Fibroblast of the aortic adventitia (primary cell): ENCODE results near the gene UPF3A. TPM values are rescaled to one million over a fixed set of nuclear protein-coding genes. Genes with fewer than 3 reads are reported as not detected.

Experiments
- DNase-seq: peaks from one replicate; pipeline ENCODE4 v3.0.0-alpha.2; 2010; ENCODE audit warnings: low read depth
- H3K4me3 ChIP-seq: 2 replicates; pipeline ENCODE4 v1.5.1; 2011; ENCODE audit warnings: low read depth, mild to moderate bottlenecking, control low read depth, low read length, moderate library complexity
- CTCF ChIP-seq: IDR thresholded peaks from 2 replicates; pipeline ENCODE4 v1.5.1; 2011; ENCODE audit warnings: mild to moderate bottlenecking, low read length, control low read depth, inconsistent platforms; ENCODE audit not compliant: insufficient read depth
- total RNA-seq: library from RNA; depleted of rRNA; stranded (reverse); fragments of >200 nt; gene quantifications from 2 replicates; pipeline ENCODE4 v1.2.3, GENCODE V29; 2012; ENCODE audit warnings: low replicate concordance

The UPF3A gene
- total RNA-seq, 1 donor = 32.1 TPM

DNA sequence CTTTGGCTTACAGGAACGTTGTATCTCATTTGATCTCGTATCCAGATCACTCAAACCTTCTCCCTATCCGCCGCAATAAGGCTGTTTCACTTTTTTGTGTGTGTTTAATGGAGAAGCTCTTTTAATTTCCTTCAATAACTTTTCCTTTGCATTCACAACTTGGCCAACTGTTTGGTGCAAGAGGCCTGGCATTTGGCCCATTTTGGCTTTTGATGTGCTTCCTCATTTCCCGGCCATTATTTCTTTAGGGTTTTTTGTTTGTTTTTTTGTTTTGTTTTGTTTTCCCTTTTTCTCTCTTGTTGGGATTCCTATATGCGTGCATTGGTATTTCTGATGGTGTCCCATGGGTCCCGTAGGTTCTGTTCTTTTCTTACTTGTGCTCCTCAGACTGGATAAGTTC is 6.1 kb upstream of the UPF3A start:
- DNase-seq = no peak
- no peak for TF ChIP-seq CTCF
- H3K4me3 ChIP-seq = no peak overlapping the region

DNA sequence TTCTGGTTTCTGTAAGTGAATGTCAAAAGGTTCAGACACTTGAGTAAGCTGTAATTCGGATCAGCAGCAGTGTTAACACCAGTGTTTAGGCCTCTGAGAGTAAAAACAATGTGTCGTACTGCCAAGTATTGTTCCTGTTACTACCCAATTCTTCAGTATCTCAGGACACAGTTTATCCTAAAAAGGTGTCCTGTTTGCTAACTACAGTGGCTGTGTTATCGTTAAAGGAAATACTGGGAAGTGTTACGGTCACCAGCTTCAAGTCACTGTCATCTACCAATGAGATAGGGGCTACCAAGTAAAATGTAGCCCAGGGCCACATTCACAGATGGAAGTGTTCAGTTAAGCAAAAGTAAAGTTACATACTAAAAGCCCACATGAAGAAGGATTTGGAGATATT is 2.3 kb upstream of the UPF3A start:
- no peak for DNase-seq
- TF ChIP-seq CTCF = no peak
- H3K4me3 ChIP-seq = no peak overlapping the region

DNA sequence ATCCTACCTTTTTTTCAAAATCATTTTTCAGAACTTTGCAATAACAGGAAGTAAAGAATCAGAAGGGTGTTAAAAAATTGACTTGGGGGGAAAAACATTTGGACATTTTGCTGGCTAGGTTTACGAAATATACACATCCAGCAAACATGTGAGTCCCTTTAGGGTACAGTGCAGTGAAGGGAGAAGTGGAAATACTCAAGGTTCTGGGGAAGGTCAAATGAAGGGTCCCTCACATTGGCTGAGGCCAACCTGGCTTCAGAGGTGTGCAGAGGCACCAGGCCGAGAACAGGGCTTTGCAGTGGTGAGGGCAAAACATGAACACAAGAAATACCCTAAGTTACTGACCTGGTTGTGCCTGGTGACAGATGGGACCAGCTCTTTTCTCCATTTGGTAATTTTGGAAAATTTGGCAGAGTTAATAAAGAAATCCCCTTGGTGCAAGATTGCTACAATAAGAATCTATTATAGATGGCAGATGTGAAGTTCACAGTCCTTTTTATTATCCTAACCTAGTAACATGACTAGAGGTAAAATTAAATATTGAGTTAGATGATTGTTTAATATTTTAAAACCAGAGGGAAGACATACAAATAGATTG is 1.5 kb upstream of the UPF3A start:
- H3K4me3 ChIP-seq = no peak overlapping the region
- no peak for DNase-seq
- TF ChIP-seq CTCF = no peak

GRCh38 chr13:114282041-114282670 is 755 bp downstream of the UPF3A start:
- peak overlapping the region; percentile 86 for H3K4me3 ChIP-seq
- DNase-seq = peak; percentile 68
- no peak for TF ChIP-seq CTCF

DNA sequence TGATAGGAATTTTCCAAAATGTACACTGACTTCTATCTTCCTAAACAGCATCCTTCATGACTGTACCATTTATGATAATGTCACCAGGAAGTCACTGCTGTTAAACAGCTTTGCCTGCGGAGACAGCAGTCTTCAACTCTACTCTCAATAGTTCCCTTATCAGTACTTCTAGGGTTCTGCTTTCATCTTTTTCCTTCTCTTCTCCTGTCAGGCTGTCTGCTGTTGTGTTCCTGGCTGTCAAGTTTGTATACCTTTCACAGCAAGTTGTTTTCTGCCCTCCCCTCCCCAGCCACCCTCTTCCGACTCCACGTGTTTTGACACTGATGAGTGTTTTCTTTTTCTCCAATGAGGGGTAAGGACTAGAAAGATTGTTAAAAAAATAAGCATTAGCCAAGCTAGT is 2.2 kb downstream of the UPF3A start:
- no peak overlapping the region for H3K4me3 ChIP-seq
- no peak for DNase-seq
- TF ChIP-seq CTCF = no peak

- H3K4me3 ChIP-seq = no peak overlapping the region
- DNase-seq = no peak
- TF ChIP-seq CTCF = no peak
Observed at GRCh38 chr13:114284680-114285079, 3.3 kb downstream of the UPF3A start.

DNA sequence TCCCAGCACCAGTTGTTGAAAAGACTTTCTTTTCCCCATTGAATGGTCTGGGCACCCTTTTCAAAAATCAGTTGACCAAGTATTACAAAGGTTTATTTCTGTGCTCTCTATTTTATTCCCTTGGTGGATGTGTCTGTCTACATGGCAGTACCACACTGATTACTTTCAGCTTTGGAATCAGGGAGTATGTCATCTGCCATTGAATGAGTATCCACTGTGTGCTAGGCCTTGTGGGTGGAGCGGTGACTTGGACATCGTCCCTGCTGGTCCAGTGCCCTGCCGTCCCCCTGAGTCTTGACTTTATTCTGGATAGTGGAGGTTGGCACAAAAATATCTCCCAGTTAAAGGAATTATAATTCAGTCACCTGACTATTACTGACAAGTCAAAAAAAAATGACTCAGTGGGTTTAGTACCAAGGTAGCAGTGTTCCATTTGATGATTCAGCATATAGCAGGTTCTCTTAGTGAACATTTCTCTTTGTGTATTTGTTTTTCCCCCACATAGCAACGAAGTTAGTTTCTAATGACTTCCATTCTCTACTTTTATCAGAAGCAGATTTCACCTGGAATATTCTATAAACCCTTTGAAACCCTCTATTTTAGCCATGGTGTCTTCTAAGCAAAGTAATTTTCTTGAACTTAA is 3.9 kb downstream of the UPF3A start:
- TF ChIP-seq CTCF = no peak
- no peak for DNase-seq
- H3K4me3 ChIP-seq = no peak overlapping the region
